SU-DHL-6 (cell line): ENCODE results near the gene NTM.

Source experiments
- EZH2phosphoT487 ChIP-seq: fragments of 200-600 bp; sonication (generic), shearing (Covaris generic); conservative IDR thresholded peaks from 2 replicates; pipeline ENCODE4 v1.6.1; 2018; ENCODE audit warnings: mild to moderate bottlenecking, antibody characterized with exemption, low read length, moderate library complexity, mixed read lengths
- TF ChIP-seq, protein P1 (sequence below): fragments of 200-600 bp; sonication (generic); IDR thresholded peaks from one replicate; pipeline ENCODE4 v1.5.1; 2017; ENCODE audit warnings: antibody characterized with exemption, mild to moderate bottlenecking, low read length, moderate library complexity; ENCODE audit not compliant: insufficient read depth, poor library complexity, severe bottlenecking

DNA sequence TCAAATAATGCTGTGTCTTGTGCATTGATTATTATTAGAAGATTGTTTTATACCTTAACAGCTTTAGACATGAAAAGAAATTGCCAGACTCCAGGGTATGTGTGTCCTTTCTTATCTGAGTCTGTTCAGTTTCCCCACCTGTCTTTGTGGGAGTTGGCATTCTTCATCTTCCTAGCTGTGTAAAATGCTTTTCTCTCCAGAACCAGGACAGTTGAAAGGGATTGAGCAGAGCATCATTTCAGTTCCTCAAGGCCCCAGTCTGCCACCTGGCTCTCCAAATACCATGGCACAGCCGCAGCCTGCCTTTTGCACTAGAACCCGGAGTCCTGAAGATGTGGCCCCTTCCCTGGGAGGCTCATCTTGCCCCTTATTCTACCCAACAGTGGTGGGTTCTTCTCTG is 851.9 kb downstream of the NTM start:
- TF ChIP-seq, protein P1, sequence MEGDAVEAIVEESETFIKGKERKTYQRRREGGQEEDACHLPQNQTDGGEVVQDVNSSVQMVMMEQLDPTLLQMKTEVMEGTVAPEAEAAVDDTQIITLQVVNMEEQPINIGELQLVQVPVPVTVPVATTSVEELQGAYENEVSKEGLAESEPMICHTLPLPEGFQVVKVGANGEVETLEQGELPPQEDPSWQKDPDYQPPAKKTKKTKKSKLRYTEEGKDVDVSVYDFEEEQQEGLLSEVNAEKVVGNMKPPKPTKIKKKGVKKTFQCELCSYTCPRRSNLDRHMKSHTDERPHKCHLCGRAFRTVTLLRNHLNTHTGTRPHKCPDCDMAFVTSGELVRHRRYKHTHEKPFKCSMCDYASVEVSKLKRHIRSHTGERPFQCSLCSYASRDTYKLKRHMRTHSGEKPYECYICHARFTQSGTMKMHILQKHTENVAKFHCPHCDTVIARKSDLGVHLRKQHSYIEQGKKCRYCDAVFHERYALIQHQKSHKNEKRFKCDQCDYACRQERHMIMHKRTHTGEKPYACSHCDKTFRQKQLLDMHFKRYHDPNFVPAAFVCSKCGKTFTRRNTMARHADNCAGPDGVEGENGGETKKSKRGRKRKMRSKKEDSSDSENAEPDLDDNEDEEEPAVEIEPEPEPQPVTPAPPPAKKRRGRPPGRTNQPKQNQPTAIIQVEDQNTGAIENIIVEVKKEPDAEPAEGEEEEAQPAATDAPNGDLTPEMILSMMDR = no peak
- TF ChIP-seq EZH2phosphoT487 = no peak
